HepG2 (cell line): ENCODE data around the gene TSPYL1. TPM values are rescaled to one million over a fixed set of nuclear protein-coding genes. Genes with fewer than 3 reads are reported as not detected.

Source experiments
- ATAC-seq: fragments of 200-7000 bp; cut with Tn5 transposase; 3 replicates; pipeline ENCODE4 v1.9.1; 2020; ENCODE audit warnings: mild to moderate bottlenecking, moderate library complexity
- BruUV-seq: library from RNA; stranded (reverse); fragments of 400-500 nt; replicated peaks from 2 replicates; lab custom pipeline; 2021; lab: Mats Ljungman, UMichigan
- CTCF ChIA-PET: fragments of 300-600 bp; formaldehyde crosslinking; extraction: SDS; loops from one replicate; lab custom pipeline; 2021; ENCODE audit warnings: low total read pairs, inconsistent platforms, low intra/inter-chr PET ratio; lab: Yijun Ruan, JAX
- POLR2A ChIA-PET: fragments of 350-600 bp; sonication (Branson Sonifier 250); formaldehyde crosslinking; loops from one replicate; lab custom pipeline; 2020; ENCODE audit warnings: antibody characterized with exemption, inconsistent platforms; lab: Yijun Ruan, JAX
- DNase-seq: peaks from one replicate; pipeline ENCODE4 v3.0.0-alpha.2; 2015; ENCODE audit warnings: low spot score
- FAIRE-seq: peaks from 3 replicates; lab custom pipeline; 2011; peaks lifted over from hg19 to GRCh38; lab: Jason Lieb, UNC
- H2AFZ ChIP-seq: one replicate; pipeline ENCODE4 v1.6.1; 2011; ENCODE audit warnings: low read length, inconsistent platforms
- H3K27ac ChIP-seq: fragments of 300-600 bp; 3 replicates; pipeline ENCODE4 v1.8.0; 2011; ENCODE audit warnings: mixed run types, mild to moderate bottlenecking, mixed read lengths, low read length, inconsistent platforms; ENCODE audit not compliant: insufficient read depth; ENCODE audit errors: extremely low read length
- H3K27me3 ChIP-seq, 2 experiments: fragments of 200-600 bp in 1 of 2; 2 replicates in 1 of 2; 3 replicates in 1 of 2; pipeline versions ENCODE4 v1.6.0 to v1.8.0; 2011; ENCODE audit warnings: low read length in 2 of 2, mild to moderate bottlenecking in 2 of 2, moderate library complexity in 2 of 2, inconsistent platforms in 1 of 2; ENCODE audit not compliant: insufficient read depth in 2 of 2, control insufficient read depth in 1 of 2
- H3K36me3 ChIP-seq, 2 experiments: fragments of 200-600 bp in 1 of 2; replicated peaks in 1 of 2; 2 replicates in 1 of 2; 3 replicates in 1 of 2; pipeline versions ENCODE4 v1.5.1 to v1.8.0; 2011; ENCODE audit warnings: low read length in 2 of 2, inconsistent platforms in 1 of 2; ENCODE audit not compliant: insufficient read depth in 2 of 2, control insufficient read depth in 1 of 2
- H3K4me1 ChIP-seq: 2 replicates; pipeline ENCODE4 v1.5.1; 2012; ENCODE audit warnings: low read length, inconsistent platforms; ENCODE audit not compliant: insufficient read depth
- H3K4me2 ChIP-seq: 2 replicates; pipeline ENCODE4 v1.6.0; 2011; ENCODE audit warnings: low read depth, low read length, inconsistent platforms
- H3K4me3 ChIP-seq, 3 experiments: fragments of 200-600 bp in 1 of 3; sonication (generic), shearing (Covaris generic) in 1 of 3; replicated peaks in 1 of 3; 2 replicates each; pipeline ENCODE4 v1.5.1; 2011 to 2016; ENCODE audit warnings: low read length in 3 of 3, inconsistent platforms in 2 of 3, low read depth in 2 of 3, mild to moderate bottlenecking in 2 of 3, control low read depth in 1 of 3, mixed read lengths in 1 of 3; ENCODE audit not compliant: insufficient read depth in 1 of 3
- H3K79me2 ChIP-seq: one replicate; pipeline ENCODE4 v1.6.1; 2011; ENCODE audit warnings: low read length, inconsistent platforms; ENCODE audit not compliant: insufficient read depth
- H3K9ac ChIP-seq: 2 replicates; pipeline ENCODE4 v1.6.0; 2011; ENCODE audit warnings: mild to moderate bottlenecking, low read depth, low read length, inconsistent platforms; ENCODE audit not compliant: insufficient read depth
- H3K9me3 ChIP-seq: 2 replicates; pipeline ENCODE4 v1.5.1; 2012; ENCODE audit warnings: mild to moderate bottlenecking, low read length
- H4K20me1 ChIP-seq: 2 replicates; pipeline ENCODE4 v1.6.0; 2011; ENCODE audit warnings: inconsistent platforms, mild to moderate bottlenecking, low read length, moderate library complexity; ENCODE audit not compliant: insufficient read depth
- CEBPB ChIP-seq: IDR thresholded peaks from 2 replicates; pipeline ENCODE4 v1.6.1; 2011; ENCODE audit warnings: low read depth, low read length, improper control_type of control experiment, borderline replicate concordance
- GTF2F1 ChIP-seq: fragments of 150-350 bp; IDR thresholded peaks from 2 replicates; pipeline ENCODE4 v1.6.1; 2014; ENCODE audit warnings: low read length
- RBM22 ChIP-seq: fragments of 200-400 bp; formaldehyde crosslinking; optimal IDR thresholded peaks from 2 replicates; pipeline ENCODE3; 2017; ENCODE audit warnings: mild to moderate bottlenecking, low read length, moderate library complexity
- ZNF180 ChIP-seq: sonication (generic); formaldehyde crosslinking; IDR thresholded peaks from 2 replicates; pipeline ENCODE4 v1.4.0; 2020; ENCODE audit warnings: low read depth, missing genetic modification reagents, borderline replicate concordance
- ZNF543 ChIP-seq: sonication (generic); formaldehyde crosslinking; IDR thresholded peaks from 2 replicates; pipeline ENCODE4 v1.4.0; 2020; ENCODE audit warnings: mild to moderate bottlenecking, missing genetic modification reagents
- WGBS: methylation state at CpG from one replicate; pipeline ENCODE4 v1.1.6; 2017; ENCODE audit warnings: low lambda C conversion rate; 5-methylcytosine and 5-hydroxymethylcytosine counted together
- in situ Hi-C: cut with HindIII; loops from 2 replicates; pipeline ENCODE4 v1.10.0; 2017; ENCODE audit warnings: low pct_unique_long_range_greater_than_20kb; ENCODE audit not compliant: extremely low pct_ligation_motif_present
- intact Hi-C: fragments of 100-400 bp; cut with micrococcal nuclease; formaldehyde crosslinking; loops from one replicate; pipeline ENCODE4 v1.10.0; 2022; ENCODE audit not compliant: unreplicated experiment
- polyA plus RNA-seq, 8 experiments: library from polyadenylated mRNA; depleted of rRNA in 3 of 8; stranded (reverse) in 7 of 8; unstranded in 1 of 8; fragments of >200 nt; fragmentation: Illumina TruSeq in 4 of 8; extraction: Trizol in 4 of 8; gene quantifications; 2 replicates each; pipeline versions ENCODE4 v1.2.1 to v1.2.3, GENCODE V29; 2011 to 2016; ENCODE audit warnings: low read depth in 4 of 8, missing spikeins in 1 of 8, mixed read lengths in 1 of 8; ENCODE audit not compliant: insufficient read depth in 1 of 8
- total RNA-seq, 5 experiments: library from RNA; depleted of rRNA; stranded (reverse); fragments of >200 nt; fragmentation: Illumina TruSeq; extraction: Trizol; gene quantifications; 2 replicates each; pipeline ENCODE4 v1.2.3, GENCODE V29; 2016; ENCODE audit warnings: low read depth in 1 of 5

The TSPYL1 gene
- total and polyA plus RNA-seq, 2 of the 13 experiments (the other 11 are each of a cell fraction or from before 2014, with no cell fraction given): 28.3 to 93.0 TPM

- no peak overlapping the region for H3K4me3 ChIP-seq
- ChIA-PET POLR2A (no interaction called here), CTCF (no interaction called here)
- H3K79me2 ChIP-seq: no peaks in the 10 kb centered on the region
- WGBS: 58% methylated on average over 3 of the region's 3 CpGs
- no peaks in the 10 kb centered on the region for H4K20me1 ChIP-seq
- FAIRE-seq (no peak), ATAC-seq (no peak), DNase-seq (no peak)
- BruUV-seq: no TSS peak
- H3K9ac ChIP-seq: no peak overlapping the region
- H3K4me2 ChIP-seq: no peak overlapping the region
- in situ Hi-C loops (loop anchor here (25.0 kb wide), 1 partner anchor 364 kb away; the partner anchor contains the start of gene ZUP1), intact Hi-C loops (no loop called here)
- H3K36me3 ChIP-seq: no peaks in the 10 kb centered on the region
- H3K4me1 ChIP-seq: no peaks in the 10 kb centered on the region
- no peak overlapping the region for H3K27ac ChIP-seq
- H2AFZ ChIP-seq: no peak overlapping the region
- TF ChIP-seq ZNF543 (peak; percentile 90), RBM22 (no peak)
- H3K9me3 ChIP-seq: peaks cover 8% of the 10 kb centered on the region
- no peaks in the 10 kb centered on the region for H3K27me3 ChIP-seq
These were observed 18.5 kb upstream of the TSPYL1 start for GRCh38 chr6:116298273-116298672.

- H3K36me3 ChIP-seq: no peaks in the 10 kb centered on the region
- H3K4me1 ChIP-seq: no peaks in the 10 kb centered on the region
- ChIA-PET CTCF (no interaction called here), POLR2A (no interaction called here)
- peak; percentile 69 for TF ChIP-seq CEBPB
- TF ChIP-seq GTF2F1: no peak
- TF ChIP-seq ZNF180 (CRISPR knock-in tag): no peak
- intact Hi-C loops: loop anchor here (5.0 kb wide), 1 partner anchor 80 kb away; the partner anchor contains the start of gene DSE
- no peak overlapping the region for H3K4me2 ChIP-seq
- no peaks in the 10 kb centered on the region for H3K27me3 ChIP-seq
- WGBS: 95% methylated on average over 1 of the region's 1 CpG
- FAIRE-seq (no peak), ATAC-seq (no peak), DNase-seq (no peak)
- no peaks in the 10 kb centered on the region for H3K79me2 ChIP-seq
- no TSS peak for BruUV-seq
- H3K9ac ChIP-seq: no peak overlapping the region
- H3K27ac ChIP-seq: no peak overlapping the region
- in situ Hi-C loops: loop anchor here (25.0 kb wide), 1 partner anchor 370 kb away; the partner anchor contains the start of gene ZUP1
- no peak overlapping the region for H2AFZ ChIP-seq
- H3K9me3 ChIP-seq: no peaks in the 10 kb centered on the region
- no peak overlapping the region for H3K4me3 ChIP-seq
- no peaks in the 10 kb centered on the region for H4K20me1 ChIP-seq
These were observed 12.8 kb upstream of the TSPYL1 start for GRCh38 chr6:116292553-116292952.
